Lower leg skin (tissue), 3 donors: Measurements from ENCODE around the gene CHPF2.

Experiments used
- CTCF ChIP-seq, 3 donors: fragments of 450-650 bp; IDR thresholded peaks; one replicate each; pipeline ENCODE4 v1.5.1; 2016; ENCODE audit warnings: antibody characterized with exemption in 3 of 3, mild to moderate bottlenecking in 3 of 3, moderate library complexity in 2 of 3
- POLR2A ChIP-seq, 2 donors: fragments of 450-650 bp; IDR thresholded peaks; one replicate each; pipeline ENCODE4 v1.6.1; 2016 to 2017; ENCODE audit warnings: antibody characterized with exemption in 2 of 2, mild to moderate bottlenecking in 1 of 2, moderate library complexity in 1 of 2

GRCh38 chr7:151205730-151206129 lies 26.6 kb upstream of the CHPF2 start:
- TF ChIP-seq POLR2A (IDR thresholded peaks at IDR 0.05) (no peak), CTCF (IDR thresholded peaks at IDR 0.05) (no peak)
